Neural cell (in vitro differentiated cells): Measurements from ENCODE around the gene TRAPPC2L. TPM values are rescaled to one million over a fixed set of nuclear protein-coding genes. Genes with fewer than 3 reads are reported as not detected.

Experiments used
- H2AFZ ChIP-seq: fragments of 200-600, 300-800 bp; sonication (generic), shearing (Covaris generic); 2 replicates; pipeline ENCODE4 v1.6.0; 2014; ENCODE audit warnings: low read depth, mild to moderate bottlenecking, antibody characterized with exemption, low read length, moderate library complexity
- H3F3A ChIP-seq: fragments of 200-600 bp; shearing (Covaris generic); 2 replicates; pipeline ENCODE4 v1.6.1; 2016; ENCODE audit warnings: mild to moderate bottlenecking, moderate library complexity, mixed read lengths, antibody characterized with exemption, low read length; ENCODE audit not compliant: insufficient read depth, poor library complexity, severe bottlenecking
- H3K27ac ChIP-seq: fragments of 200-600, 300-800 bp; sonication (generic), shearing (Covaris generic); 2 replicates; pipeline ENCODE4 v1.5.1; 2014; ENCODE audit warnings: mild to moderate bottlenecking, low read length, moderate library complexity
- H3K27me3 ChIP-seq: fragments of 300-800, 200-600 bp; sonication (generic), shearing (Covaris generic); 2 replicates; pipeline ENCODE4 v1.6.0; 2014; ENCODE audit warnings: mild to moderate bottlenecking, low read depth, low read length, moderate library complexity; ENCODE audit not compliant: insufficient read depth
- H3K36me3 ChIP-seq: fragments of 300-800, 200-600 bp; sonication (generic), shearing (Covaris generic); 2 replicates; pipeline ENCODE4 v1.5.1; 2014; ENCODE audit warnings: mild to moderate bottlenecking, antibody characterized with exemption, low read length, moderate library complexity; ENCODE audit not compliant: insufficient read depth
- H3K4me2 ChIP-seq: fragments of 300-800, 200-600 bp; sonication (generic), shearing (Covaris generic); 2 replicates; pipeline ENCODE4 v1.6.0; 2014; ENCODE audit warnings: mild to moderate bottlenecking, low read length
- H3K4me3 ChIP-seq: fragments of 300-800, 200-600 bp; sonication (generic), shearing (Covaris generic); 2 replicates; pipeline ENCODE4 v1.5.1; 2014; ENCODE audit warnings: mild to moderate bottlenecking, low read length, moderate library complexity
- H3K79me2 ChIP-seq: fragments of 200-600 bp; shearing (Covaris generic); replicated peaks from 2 replicates; pipeline ENCODE4 v1.6.0; 2014; ENCODE audit warnings: mild to moderate bottlenecking, low read length, moderate library complexity; ENCODE audit not compliant: insufficient read depth
- H3K9ac ChIP-seq: fragments of 300-800, 200-600 bp; sonication (generic), shearing (Covaris generic); 2 replicates; pipeline ENCODE4 v1.6.1; 2016; ENCODE audit warnings: mild to moderate bottlenecking, low read length, mixed read lengths
- H3K9me2 ChIP-seq: fragments of 200-600 bp; shearing (Covaris generic); 2 replicates; pipeline ENCODE4 v1.6.1; 2016; ENCODE audit warnings: mild to moderate bottlenecking, low read length, mixed read lengths; ENCODE audit not compliant: insufficient read depth
- H3K9me3 ChIP-seq: fragments of 200-600, 300-800 bp; sonication (generic), shearing (Covaris generic); 2 replicates; pipeline ENCODE4 v1.6.1; 2016; ENCODE audit warnings: mild to moderate bottlenecking, mixed run types, low read length, moderate library complexity, mixed read lengths
- H4K20me1 ChIP-seq: fragments of 200-600 bp; shearing (Covaris generic); 2 replicates; pipeline ENCODE4 v1.6.1; 2016; ENCODE audit warnings: mild to moderate bottlenecking, mixed run types; ENCODE audit not compliant: insufficient read depth
- polyA plus RNA-seq: library from polyadenylated mRNA; depleted of rRNA; stranded (reverse); fragments of >200 nt; gene quantifications from 2 replicates; pipeline ENCODE4 v1.2.3, GENCODE V29; 2014
- TF ChIP-seq, protein P1 (sequence below): IDR thresholded peaks from 2 replicates; pipeline ENCODE4 v1.6.1; 2012; ENCODE audit warnings: borderline replicate concordance

The TRAPPC2L gene
- polyA plus RNA-seq, 1 donor from 2014 or later, result 70.2 TPM

DNA sequence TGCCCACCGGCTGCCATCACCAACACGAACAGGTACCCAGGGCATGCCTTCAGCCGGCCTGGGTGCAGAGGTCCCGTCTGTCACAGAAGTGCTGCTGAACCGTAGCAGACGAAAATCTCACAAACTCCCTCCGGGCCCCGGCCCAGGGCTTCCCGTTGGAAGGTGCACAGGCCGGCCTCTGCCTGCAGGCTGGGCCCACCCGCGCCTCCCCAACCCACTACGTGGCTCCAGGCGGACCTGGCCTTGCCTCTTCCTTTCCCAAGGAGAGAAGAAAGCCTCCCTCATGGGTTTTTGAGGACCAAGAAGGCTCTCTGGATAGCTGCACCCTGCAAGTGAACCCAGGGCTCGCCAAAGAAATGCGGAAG, 55.0 kb downstream of the TRAPPC2L start:
- TF ChIP-seq, protein P1, sequence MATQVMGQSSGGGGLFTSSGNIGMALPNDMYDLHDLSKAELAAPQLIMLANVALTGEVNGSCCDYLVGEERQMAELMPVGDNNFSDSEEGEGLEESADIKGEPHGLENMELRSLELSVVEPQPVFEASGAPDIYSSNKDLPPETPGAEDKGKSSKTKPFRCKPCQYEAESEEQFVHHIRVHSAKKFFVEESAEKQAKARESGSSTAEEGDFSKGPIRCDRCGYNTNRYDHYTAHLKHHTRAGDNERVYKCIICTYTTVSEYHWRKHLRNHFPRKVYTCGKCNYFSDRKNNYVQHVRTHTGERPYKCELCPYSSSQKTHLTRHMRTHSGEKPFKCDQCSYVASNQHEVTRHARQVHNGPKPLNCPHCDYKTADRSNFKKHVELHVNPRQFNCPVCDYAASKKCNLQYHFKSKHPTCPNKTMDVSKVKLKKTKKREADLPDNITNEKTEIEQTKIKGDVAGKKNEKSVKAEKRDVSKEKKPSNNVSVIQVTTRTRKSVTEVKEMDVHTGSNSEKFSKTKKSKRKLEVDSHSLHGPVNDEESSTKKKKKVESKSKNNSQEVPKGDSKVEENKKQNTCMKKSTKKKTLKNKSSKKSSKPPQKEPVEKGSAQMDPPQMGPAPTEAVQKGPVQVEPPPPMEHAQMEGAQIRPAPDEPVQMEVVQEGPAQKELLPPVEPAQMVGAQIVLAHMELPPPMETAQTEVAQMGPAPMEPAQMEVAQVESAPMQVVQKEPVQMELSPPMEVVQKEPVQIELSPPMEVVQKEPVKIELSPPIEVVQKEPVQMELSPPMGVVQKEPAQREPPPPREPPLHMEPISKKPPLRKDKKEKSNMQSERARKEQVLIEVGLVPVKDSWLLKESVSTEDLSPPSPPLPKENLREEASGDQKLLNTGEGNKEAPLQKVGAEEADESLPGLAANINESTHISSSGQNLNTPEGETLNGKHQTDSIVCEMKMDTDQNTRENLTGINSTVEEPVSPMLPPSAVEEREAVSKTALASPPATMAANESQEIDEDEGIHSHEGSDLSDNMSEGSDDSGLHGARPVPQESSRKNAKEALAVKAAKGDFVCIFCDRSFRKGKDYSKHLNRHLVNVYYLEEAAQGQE, result no peak
- no peak overlapping the region for H2AFZ ChIP-seq
- H3K27me3 ChIP-seq, result no peaks in the 10 kb centered on the region
- no peaks in the 10 kb centered on the region for H3K79me2 ChIP-seq
- H3K4me3 ChIP-seq, result no peak overlapping the region
- no peak overlapping the region for H3K27ac ChIP-seq
- no peaks in the 10 kb centered on the region for H3K9me2 ChIP-seq
- no peak overlapping the region for H3K4me2 ChIP-seq
- H3F3A ChIP-seq, result no peaks in the 10 kb centered on the region
- no peaks in the 10 kb centered on the region for H4K20me1 ChIP-seq
- H3K9me3 ChIP-seq, result no peaks in the 10 kb centered on the region
- no peak overlapping the region for H3K9ac ChIP-seq
- no peaks in the 10 kb centered on the region for H3K36me3 ChIP-seq

Other genes starting within 250 kb of the TRAPPC2L start
- 1.0 TPM in 1 of 2 replicates, not detected in the other for gene IL17C, start 218.6 kb upstream of the TRAPPC2L start, polyA plus RNA-seq
- 5.7 and 6.3 TPM in 2 replicates for gene CYBA, start 206.1 kb upstream of the TRAPPC2L start, polyA plus RNA-seq
- gene MVD, start 194.0 kb upstream of the TRAPPC2L start, polyA plus RNA-seq, result 232 and 303 TPM in 2 replicates
- gene SNAI3, start 170.6 kb upstream of the TRAPPC2L start, polyA plus RNA-seq, result not detected in 2 replicates
- 34.4 TPM in 2 replicates for gene RNF166, start 150.7 kb upstream of the TRAPPC2L start, polyA plus RNA-seq
- gene CTU2, start 150.6 kb upstream of the TRAPPC2L start, polyA plus RNA-seq, result 26.3 and 26.8 TPM in 2 replicates
- not detected in 2 replicates for gene PIEZO1, start 71.9 kb upstream of the TRAPPC2L start, polyA plus RNA-seq
- 1.0 and 5.2 TPM in 2 replicates for gene CDT1, start 53.3 kb upstream of the TRAPPC2L start, polyA plus RNA-seq
- gene APRT, start 45.2 kb upstream of the TRAPPC2L start, polyA plus RNA-seq, result 52.0 and 52.5 TPM in 2 replicates
- 18.9 and 19.4 TPM in 2 replicates for gene GALNS, start 180 bp upstream of the TRAPPC2L start, polyA plus RNA-seq
- 0.20 and 0.48 TPM in 2 replicates for gene PABPN1L, start 9.5 kb downstream of the TRAPPC2L start, polyA plus RNA-seq
- 0.74 and 2.1 TPM in 2 replicates for gene CBFA2T3, start 120.1 kb downstream of the TRAPPC2L start, polyA plus RNA-seq
- gene ACSF3, start 236.7 kb downstream of the TRAPPC2L start, polyA plus RNA-seq, result 20.8 and 37.0 TPM in 2 replicates